GM18909 (cell line): Measurements from ENCODE around the gene ACAN.

Experiments used
- ATAC-seq: cut with Tn5 transposase; IDR thresholded peaks from one replicate; pipeline ENCODE4 v1.9.1; 2021; ENCODE audit warnings: mild to moderate bottlenecking; ENCODE audit not compliant: unreplicated experiment, poor library complexity

ACAN gene

DNA sequence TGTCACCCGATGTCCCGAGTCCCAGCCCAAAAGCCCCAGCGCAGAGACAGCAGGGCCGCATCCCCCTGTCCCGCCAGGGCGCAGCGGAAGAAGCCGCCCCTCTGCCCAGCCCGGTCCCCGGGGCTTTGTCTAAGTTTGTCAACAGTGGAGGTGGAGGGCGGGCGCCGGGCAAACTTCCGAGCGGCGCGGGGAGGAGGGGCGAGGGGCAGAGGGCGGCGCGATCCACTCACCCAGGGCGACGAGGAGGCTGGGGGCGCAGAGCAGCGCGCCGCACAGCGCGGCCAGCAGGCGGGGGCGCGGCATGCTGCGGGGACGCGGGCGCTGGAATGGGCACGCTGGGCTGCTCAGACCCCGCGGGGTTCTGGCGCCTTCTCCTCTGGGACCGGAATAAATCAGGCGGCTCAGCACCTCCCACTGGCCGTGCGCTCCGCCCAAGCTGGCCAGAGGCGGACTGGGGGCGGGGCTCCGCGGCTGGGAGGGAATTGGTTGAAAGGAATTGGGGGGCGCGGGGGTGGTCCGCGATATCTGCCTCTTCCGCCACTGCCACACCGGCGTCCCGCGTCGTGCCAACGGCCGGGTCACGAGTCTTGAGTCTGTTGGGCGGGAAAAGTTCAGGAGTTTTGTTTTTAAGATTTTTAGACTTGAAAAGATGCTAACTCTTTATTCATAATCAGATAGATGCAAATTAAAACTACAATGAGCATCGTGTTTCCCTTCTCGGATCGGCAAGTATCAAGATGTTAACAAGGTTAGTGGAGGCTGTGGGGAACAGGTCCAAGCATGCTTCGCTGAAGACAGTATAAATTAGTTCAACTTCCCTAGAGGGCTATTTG, 110.0 kb downstream of the ACAN start, which contains the start of gene MFGE8:
Gene MFGE8 (minus strand): TSS at position 363 of the 833 bp plus-strand sequence. CDS start 60 bp downstream, at position 303.
- peak; percentile 87 for ATAC-seq

DNA sequence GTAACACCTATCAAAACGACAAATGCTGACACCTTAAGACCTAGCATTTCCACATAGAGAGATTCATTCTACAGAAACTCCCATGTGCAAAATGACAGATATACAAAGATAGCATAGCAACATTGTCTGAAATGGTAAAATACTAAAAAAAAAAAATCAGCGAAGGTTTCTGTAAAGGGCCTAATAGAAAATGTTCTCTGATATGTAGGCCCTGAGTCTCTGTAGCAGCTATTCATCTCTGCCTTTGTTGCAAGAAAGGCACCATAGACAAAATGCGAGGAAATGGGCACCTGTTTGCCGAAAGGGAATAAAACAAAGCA, 110.6 kb downstream of the ACAN start:
- no peak for ATAC-seq

DNA sequence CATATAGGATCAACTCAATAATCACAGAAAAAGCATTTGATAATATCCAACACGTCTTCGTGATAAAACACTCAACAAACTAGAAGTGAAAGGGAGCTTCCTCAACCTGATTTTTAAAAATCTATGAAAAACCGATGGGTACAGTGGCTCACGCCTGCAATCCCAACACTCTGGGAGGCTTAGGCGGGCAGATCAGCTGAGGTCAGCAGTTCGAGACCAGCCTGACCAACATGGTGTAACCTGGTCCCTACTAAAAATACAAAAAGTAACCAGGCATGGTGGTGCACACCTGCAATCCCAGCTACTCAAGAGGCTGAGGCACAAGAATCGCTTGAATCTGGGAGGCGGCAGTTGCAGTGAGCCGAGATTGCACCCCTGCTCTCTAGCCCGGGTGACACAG, 112.1 kb downstream of the ACAN start:
- no peak for ATAC-seq

DNA sequence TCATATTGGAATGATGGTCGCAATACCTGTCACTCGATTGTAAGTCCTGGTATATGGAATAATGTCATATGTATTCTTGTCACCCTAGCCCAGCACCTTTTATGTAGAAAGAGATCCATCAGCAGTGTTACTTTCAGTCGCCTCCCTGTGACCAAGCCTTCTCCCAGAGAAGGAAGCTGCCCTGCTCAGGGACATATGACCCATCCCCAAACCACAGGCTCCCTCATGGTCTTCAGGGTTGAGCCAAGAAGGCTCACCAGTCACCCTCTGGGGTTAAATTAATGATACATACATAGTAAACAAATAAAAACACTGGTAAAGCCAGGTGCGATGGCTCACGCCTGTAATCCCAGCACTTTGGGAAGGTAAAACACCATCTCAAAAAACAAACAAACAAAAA, 114.5 kb downstream of the ACAN start:
- no peak for ATAC-seq

DNA sequence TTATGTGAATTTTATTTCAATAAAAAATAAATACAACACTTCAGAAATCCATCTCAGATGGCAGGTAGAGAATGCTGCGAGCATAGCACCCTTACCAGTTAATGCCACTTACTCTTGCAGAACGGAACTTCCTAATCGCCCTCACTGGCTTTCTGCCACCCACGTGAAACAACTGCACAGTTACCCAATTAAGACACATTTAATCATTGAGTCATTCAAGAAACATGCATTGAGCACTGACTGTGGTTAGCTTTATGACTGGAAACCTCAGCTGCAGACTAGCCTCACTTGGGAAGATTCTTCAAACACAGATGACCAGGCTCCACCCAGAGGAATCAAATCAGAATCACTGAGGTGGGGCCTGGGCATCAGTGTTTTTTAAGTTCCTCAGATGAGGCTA, 115.5 kb downstream of the ACAN start:
- ATAC-seq, result peak; percentile 80

DNA sequence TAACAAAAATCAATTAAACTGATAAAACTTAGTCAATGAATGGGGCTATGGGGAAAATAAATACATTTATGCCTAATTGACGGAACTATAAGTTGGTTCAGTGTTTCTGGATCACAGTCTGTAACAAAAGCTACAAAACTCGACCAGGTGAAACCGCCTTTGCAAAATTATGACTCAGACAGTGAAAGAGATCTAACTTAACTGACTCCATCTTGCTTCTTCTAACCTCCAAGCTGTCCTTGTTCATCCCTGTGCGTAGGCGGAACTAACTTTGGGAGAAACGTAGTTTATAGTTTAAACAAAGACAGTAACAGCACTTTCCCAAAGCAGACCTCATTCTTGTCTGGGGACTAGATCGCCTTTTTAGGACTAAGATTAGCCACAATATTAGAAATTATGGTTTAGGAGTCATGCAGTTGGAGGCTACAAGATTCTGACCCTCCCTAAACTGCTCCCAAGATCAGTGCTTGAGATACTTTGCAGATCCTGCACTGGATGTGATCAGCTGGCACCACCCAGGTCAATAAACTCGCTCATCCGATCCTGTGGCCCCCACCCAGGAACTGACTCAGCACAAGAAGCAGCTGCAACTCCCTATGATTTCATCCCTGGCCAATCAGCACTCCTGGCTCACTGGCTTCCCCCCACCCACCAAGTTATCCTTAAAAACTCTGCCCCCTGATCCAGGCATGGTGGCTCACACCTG, 117.1 kb downstream of the ACAN start:
- ATAC-seq, result no peak

DNA sequence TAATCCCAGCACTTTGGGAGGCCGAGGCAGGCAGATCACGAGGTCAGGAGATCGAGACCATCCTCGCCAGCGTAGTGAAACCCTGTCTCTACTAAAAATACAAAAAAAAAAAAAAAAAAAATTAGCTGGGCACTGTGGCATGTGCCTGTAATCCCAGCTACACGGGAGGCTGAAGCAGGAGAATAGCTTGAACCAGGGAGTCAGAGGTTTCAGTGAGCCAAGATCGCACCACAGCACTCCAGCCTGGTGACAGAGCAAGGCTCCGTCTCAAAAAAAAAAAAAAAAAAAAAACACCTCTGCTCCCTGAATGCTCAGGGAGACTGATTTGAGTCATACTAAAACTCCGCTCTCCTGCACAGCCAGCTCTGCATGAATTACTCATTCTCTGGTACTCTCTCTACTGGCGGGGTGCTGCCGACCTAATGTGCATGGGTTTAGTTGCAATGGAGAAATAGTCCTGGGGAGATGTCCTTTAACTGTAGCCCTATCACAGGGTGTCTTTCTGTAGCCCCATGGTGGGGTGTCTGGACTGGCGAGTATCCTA, 117.7 kb downstream of the ACAN start:
- peak; percentile 87 for ATAC-seq
